ENCODE measurements around the gene AAK1.

DNA sequence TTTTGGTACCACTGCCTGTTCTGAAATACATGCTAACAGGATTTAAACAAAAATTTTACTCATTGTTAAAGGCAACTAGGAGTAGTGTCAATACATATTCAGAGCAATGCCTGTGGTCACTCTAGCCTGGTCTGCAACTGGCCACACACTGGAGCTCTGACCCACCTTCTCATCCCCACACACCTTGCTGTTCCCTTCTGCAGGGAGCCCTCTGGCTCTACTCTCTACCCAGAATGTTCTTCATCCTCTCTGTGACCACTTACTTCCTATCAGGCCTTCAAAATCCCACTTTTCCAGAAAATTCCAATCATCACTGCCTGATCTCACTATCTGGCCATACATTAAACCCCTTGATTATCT, 104.0 kb downstream of the AAK1 start:
- no peak for TF ChIP-seq CTCF (conservative IDR thresholded peaks at IDR 0.05; ENCODE audit: low read depth, low read length)
- no peak for TF ChIP-seq EZH2 (IDR thresholded peaks at IDR 0.05; ENCODE audit: low read length, unreplicated experiment)
- TF ChIP-seq EZH2phosphoT487 (IDR thresholded peaks at IDR 0.05; ENCODE audit: borderline replicate concordance, low read length) = no peak
